NCI-H510A (cell line): ENCODE measurements around the gene MNS1.
"Not testable (repeated sequence)": the region's sequence is repeated elsewhere in the genome, so short reads cannot be mapped to it uniquely, and the experiment has no call there.

ENCODE experiments used
- DNase-seq: peaks from one replicate; lab custom pipeline; 2025; lab: John Stamatoyannopoulos, UW

Gene MNS1

DNA sequence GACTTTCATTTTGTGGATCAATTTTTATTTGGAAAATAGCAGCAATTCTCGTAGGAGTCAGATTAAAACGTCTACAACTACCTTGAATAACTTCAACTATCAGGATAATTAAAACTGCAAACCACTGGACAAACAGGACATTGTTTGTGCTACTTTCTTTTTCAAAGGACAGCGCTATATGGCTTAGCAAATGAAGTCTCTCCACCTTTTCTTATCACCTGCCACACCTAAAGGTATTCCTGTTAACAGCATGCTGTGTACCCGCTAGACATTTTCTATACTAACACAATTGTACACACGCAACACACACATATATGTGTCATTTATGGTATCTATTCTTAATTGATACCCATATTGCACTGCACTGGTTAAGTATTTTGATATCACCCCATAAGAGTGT lies 19.2 kb downstream of the MNS1 start:
- DNase-seq, result no peak

DNA sequence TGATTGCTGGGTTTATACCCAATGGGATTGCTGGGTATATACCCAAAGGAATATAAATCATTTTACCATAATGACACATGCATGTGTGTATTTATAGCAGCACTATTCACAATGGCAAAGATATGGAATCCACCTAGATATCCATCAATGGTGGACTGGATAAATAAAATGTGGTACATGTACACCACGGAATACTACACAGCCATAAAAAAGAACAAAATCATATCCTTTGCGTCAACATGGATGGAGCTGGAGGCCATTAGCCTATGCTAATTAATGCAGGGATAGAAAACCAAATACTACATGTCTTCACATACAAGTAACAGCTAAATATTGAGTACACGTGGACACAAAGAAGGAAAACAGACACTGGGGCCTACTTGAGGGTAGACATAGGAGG lies 22.6 kb downstream of the MNS1 start:
- DNase-seq, result no peak

DNA sequence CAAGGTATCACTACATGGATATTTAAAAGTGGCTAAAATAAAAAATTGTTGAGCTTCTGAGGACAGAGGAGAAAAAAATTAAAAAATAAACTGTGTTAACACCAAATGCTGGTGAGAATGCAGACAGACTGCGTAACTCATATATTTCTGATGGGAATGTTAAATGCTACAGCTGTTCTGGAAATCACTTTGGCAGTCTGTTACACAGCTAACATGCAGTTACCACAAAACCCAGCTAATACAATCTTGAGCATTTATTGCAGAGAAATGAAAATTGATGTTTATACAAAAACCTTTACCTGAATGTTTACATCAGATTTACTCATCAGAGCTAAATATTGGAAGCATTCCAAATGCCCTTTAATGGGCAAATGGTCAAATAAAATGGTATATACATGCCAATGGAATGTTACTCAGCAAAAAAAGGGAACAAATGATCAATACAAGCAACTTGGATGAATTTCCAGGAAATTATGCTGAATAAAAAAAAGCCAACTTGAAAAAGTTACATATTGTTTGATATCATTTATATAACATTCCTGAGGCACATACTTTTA lies 24.6 kb downstream of the MNS1 start:
- no peak for DNase-seq

DNA sequence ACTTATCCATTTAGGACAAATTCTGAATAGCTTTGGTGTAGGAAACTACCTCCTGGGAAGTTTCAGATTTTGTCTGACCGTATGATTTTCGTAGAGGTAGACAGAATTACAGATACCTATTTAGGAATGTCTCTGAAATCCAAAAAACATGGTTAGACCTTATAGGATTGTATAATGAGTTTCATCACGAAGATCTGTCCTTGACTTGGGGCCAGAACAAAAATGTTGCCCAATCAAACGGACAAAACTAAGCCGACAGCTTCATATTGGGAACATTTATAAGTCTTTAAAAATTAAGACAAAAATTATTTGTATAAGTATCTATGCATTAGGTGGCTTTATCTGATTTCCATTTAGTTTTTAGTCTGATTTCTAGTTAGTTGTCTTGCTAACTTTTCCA lies 32.6 kb downstream of the MNS1 start:
- DNase-seq, result no peak

DNA sequence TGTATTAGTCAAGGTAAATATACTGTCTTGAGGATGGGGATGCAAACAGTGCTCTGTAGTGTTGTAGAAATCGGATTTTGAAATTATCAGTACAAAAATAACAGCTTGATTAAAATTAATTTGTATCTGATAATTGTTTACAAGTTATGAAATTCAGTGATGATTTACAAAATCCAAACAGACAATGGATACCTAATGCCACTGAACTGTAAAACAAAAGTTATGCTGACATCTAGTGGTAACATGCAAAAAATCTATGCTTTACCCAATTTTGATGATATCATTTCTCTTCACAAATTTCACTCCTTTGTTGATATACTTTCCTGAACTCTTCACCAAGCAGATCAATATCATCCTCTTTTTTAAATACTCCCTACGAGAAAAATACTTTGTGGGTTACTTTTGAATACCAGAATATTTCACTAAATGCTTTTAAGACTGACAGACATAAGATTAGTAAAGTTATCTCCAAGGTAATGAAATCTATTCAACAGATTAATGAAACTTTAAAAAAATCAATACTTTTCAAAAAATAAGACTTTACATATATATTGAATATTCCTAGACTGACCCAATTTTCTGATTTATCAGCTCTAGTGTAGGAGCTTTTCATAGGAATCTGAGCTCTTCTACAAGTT lies 36.0 kb downstream of the MNS1 start:
- no peak for DNase-seq

DNA sequence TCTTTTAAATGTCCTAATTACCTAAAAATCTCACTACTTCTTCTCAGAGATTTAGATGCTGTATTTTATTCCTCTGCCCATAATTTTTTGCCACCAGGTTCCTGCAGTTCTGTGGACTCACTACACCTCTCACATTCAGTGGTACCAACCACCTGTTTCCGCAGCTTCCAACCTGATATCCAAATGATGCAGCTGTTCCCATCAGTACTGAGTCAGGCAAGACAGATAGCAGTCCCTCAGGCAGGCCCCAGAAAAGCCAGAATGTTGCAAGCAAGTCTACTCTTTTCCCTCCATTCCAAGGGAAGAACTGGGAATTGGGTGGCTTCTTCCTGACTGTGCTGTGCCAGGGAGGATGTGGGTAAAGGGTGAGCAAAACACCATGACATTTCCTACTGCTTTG lies 39.0 kb downstream of the MNS1 start:
- no peak for DNase-seq

DNA sequence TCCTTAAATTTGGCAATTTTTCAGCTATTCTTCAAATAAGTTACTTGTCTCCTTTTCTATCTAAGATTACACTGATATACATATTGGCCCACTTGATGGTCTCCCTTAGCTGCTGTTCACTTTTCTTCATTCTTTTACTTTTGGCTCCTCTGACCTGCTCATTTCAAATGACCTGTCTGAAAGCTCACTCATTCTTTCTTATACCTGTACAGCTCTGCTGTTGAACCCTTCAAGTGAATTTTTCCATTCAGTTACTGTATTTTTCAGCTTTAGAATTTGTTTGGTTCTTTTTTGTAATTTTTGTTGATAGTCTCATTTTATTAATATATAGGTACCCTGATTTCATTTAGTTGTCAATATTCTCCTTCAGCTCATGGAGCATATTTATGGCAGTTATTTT lies 39.7 kb downstream of the MNS1 start:
- no peak for DNase-seq

DNA sequence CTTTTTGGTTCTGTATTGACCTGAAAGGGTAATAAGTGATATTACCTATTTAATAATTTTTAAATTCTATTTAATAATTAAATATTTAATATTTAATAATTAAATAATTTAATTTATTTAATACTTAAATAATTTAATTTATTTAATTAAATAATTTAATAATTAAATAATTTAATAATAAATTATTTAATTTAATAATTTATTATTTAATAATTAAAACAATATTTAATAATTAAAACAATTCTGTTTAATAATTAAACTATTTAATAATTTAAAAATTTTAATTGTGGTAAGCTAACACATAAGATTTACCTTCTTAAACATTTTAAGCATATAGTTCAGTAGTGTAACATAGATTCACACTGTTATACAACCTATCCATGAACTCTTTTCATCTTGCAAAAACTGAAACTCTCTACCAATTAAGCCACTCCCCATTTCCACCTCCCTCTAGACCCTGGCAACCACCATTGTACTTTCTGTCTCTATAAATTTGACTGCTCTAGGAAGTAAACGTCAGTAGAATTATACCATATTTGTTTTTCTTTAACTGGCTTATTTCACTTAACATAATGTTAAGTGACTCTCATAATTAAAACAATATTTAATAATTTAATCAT lies 51.7 kb downstream of the MNS1 start:
- DNase-seq, result not testable (repeated sequence)

DNA sequence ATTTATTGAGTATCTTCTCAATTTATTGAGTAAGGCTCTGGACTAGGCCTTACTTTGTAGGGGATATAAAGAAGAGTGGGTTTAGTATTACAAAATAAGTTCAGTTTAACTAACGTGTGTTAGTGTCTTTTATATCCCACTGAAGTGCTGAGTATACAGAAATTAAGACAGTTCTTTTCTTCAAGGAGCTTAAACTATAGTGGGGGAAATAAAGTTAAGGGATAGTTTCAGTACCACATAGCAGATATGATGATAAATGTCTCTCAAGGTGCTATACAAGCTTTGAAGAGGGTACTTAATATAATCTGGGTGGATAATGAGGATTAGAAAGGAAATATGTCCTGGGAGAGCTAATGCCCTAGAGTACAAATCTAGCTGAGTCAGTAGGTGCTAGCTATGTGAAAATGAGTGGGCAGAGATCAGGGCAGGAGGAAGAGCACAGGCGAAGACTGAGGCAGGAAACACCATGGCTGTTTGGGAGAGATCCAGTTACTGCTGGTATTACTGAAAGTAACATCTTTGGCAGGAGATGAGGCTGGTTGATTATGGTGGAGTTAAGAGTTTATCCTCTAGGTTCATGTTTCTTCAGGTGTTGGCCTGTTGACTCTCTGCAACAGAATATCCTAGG lies 53.7 kb downstream of the MNS1 start:
- DNase-seq, result no peak

DNA sequence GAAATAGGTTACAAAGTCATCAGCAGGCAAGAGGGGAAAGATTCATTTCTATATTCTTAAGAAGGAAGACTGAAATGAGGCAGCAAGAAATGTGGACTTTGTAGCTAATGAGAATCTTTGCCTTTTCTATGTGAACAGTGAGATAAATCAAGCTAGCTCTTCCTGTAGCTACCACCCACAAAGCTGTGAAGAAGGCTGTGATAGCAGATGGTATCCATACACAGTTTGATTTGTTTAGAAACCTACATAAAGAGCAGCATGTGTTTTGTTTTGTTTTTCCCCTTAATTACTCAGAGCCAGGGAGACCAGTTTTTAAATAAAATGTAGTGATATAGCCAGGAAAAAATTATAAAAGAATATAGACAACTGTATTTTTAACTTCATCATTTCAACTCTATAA lies 54.2 kb downstream of the MNS1 start:
- no peak for DNase-seq

DNA sequence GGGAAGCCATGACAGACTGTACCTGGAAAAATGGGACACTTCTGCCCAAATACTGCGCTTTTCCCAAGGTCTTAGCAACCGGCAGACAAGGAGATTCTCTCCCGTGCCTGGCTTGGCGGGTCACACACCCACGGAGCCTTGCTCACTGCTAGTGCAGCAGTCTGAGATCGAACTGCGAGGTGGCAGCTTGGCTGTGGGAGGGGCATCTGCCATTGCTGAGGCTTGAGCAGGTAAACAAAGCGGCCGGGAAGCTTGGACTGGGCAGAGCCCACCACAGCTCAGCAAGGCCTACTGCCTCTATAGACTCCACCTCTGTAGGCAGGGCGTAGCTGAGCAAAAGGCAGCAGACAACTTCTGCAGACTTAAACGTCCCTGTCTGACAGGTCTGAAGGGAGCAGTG lies 65.7 kb downstream of the MNS1 start:
- DNase-seq, result not testable (repeated sequence)

DNA sequence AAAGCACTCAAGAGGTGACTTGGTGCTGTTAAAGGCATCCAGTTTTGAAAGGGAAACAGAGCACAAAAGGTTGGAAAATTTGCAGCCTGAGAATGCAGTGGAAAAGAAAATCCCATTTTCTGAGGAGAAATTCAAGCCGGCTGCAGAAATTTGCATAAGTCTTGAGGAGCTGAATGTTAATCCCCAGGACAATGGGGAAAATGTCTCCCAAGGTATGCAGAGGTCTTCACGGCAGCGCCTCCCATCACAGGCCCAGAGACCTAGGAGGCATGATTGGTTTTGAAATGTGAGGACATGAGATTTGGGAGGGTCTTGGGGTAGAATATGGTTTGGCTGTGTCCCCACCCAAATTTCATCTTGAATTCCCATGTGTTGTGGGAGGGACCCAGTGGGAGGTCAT lies 67.6 kb downstream of the MNS1 start:
- DNase-seq, result not testable (repeated sequence)

DNA sequence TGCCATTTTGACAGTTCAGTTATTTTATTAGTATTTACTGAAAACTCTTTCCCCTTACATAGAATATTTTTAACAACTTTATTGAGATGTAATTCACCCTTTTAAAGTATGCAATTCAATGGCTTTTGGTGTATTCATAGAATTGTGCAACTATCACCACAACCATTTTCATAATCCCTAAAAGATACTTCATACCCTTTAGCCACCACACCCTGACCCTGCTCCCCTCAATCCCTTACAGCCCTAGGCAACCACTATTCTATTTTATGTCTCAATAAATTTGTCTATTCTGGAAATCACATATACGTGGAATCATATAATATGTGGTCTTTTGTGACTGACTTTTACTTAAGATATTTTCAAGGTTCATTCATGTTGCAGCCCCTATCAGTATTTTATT lies 70.0 kb downstream of the MNS1 start:
- no peak for DNase-seq

DNA sequence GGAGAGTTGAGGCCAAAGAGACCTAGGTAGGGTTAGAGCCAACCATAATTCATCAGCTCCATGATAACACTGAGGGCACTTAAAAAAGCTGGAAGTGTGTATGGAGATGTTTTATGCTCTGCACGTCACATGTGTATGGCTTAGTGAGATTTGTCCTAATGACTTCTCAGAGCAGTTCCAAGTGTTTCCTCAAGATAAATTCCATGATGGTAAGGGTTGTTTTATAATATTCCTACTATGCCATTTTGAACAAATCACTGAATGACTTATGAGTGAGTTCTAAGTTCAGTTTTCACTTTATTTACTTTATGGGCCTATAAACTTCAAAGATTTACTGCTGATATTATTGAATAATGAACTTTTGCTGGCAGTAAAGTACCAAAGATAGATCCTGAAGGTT lies 71.7 kb downstream of the MNS1 start:
- DNase-seq, result no peak

DNA sequence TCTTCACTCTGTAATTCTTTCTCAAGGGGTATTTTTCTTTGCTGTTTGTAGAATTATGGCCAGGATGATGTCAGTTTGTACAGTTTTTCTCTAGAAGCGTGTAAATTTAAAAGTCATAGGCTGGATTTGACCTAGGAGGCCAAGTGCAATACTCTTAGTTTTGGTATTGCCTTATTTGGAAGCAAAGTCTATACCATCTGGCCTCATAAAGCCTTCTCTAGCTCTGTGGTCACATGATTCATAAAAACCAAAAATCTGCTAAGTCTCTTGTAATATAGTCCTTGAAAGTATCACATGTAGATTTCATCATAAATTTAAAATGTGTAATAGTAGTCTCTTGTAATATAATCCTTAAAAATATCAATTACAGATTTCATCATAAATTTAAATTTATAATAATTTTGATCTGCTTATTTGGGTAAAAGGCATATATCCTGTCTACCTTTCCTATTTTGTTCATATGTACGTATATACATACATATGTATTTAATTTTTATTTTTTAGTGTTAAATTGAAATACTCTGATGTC lies 74.1 kb downstream of the MNS1 start:
- DNase-seq, result no peak

DNA sequence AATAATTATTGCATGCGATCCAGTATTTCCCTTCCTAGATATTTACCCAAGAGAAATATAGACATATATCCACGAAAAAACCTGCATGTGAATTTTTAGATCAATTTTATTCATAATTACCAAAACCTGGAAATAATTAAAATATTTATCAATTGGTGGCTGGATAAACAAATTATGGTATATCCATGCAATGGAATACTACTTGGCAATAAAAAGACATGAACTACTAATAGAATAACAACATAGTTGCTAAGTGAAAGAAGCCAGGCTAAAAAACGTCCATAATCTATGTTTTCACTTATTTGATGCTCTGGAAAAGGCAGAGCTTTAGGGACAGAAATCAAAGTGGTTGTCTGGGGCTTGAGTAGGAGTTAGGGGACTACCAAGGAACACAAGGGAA lies 79.0 kb downstream of the MNS1 start:
- DNase-seq, result no peak

DNA sequence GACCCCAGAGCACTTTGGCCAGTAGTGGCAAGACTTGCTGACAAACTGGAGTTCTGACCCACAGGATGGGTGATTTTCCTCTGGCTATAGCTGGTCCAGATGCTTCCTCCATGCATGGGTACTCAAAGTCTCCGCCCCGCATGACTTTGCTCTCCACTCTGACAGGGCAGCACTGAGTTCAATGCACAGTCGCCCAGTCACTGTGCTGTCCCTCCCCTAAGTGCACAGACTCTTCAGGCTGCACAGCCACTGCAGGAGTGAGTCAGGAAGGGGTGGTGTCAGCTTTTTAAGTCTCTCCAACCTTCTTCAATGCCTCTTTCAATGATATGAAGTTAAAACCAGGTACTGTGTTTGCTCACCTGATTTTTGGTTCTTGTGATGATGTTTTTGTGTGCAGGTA lies 81.9 kb downstream of the MNS1 start:
- no peak for DNase-seq
